Activated naive CD4-positive, alpha-beta T cell treated with anti-CD3 and anti-CD28 coated beads, Interleukin-2, amount 10 ng/mL, durations not matched to agents 7 days and 5 days (primary cell): ENCODE results near the gene CAST.

Source experiments
- CTCF ChIA-PET: fragments of 350-600 bp; sonication (Branson Sonifier 250); formaldehyde crosslinking; loops from one replicate; lab custom pipeline; 2021; ENCODE audit warnings: antibody characterized with exemption; lab: Charles Lee
- DNase-seq: peaks from one replicate; pipeline ENCODE4 v3.0.0-alpha.2; 2020
- H3K27ac Mint-ChIP-seq: one replicate; pipeline ENCODE4 v1.8.0; 2021; ENCODE audit warnings: mild to moderate bottlenecking, moderate library complexity, mixed read lengths
- H3K27me3 Mint-ChIP-seq: one replicate; pipeline ENCODE4 v1.8.0; 2021; ENCODE audit warnings: mild to moderate bottlenecking, mixed read lengths
- H3K36me3 Mint-ChIP-seq: one replicate; pipeline ENCODE4 v1.8.0; 2021; ENCODE audit warnings: mixed read lengths
- H3K4me1 Mint-ChIP-seq: one replicate; pipeline ENCODE4 v1.8.0; 2021; ENCODE audit warnings: mixed read lengths
- H3K4me3 Mint-ChIP-seq: one replicate; pipeline ENCODE4 v1.8.0; 2021; ENCODE audit warnings: mild to moderate bottlenecking, moderate library complexity, mixed read lengths
- H3K9me3 Mint-ChIP-seq: one replicate; pipeline ENCODE4 v1.8.0; 2021; ENCODE audit warnings: mixed read lengths

Gene CAST

DNA sequence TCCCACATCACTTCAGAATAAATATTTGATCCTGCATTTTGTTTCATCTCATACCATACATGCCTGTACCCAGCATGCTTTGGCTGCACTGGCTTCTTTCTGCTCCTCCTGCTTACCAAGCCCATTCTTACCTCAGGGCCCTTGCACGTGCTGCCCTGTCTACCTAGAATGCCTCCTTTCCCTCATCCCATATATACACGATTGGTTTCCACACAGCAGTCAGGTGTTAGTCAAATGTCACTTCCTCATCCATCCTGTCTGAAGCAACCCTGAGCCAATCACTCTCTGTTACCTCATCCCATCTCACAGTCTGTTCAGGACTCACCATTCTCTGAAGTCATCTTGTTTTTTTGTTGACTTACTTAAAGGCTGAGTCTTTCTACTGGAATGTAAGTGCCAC is 30.3 kb downstream of the CAST start:
- no peak for DNase-seq
- Mint-ChIP-seq H3K27me3 (no peaks in the 10 kb centered on the region), H3K36me3 (peaks cover 17% of the 10 kb centered on the region), H3K27ac (no peak overlapping the region), H3K9me3 (no peaks in the 10 kb centered on the region), H3K4me3 (no peak overlapping the region), H3K4me1 (peaks cover 4% of the 10 kb centered on the region)
- CTCF ChIA-PET = no interaction called here

DNA sequence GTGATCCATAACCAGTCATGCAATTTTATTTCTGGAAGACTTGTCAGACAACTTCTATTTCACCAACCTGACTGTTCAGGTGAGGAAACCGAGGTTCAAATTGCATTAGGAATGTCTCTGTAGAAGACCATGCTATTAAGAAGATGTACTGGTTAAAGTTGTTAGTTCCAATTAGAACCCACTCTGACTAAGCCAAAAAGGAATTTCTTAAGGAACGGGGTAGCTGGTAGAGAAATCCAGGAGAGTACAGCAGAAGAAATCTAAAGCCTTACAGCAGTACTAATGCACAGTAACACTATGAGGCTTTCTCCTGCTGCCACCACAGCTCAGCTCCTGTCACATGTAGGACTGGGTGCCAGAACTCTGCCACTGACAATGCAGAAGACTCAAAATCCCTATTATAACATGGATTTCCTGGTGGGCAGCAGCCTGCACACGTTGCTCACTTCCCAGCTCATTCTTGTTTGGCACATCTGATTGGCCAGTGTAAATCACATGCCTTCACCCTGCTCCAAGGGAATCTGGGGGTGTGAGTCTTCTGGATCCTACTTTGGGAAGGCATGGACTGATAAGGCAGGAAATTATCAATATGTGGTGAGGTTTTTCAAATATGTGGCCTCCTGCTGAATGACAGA is 37.1 kb downstream of the CAST start:
- CTCF ChIA-PET = interaction anchor here (1.4 kb wide), 1 partner anchor 15 kb away, joined by 3 read pairs; no protein-coding TSS in a partner anchor
- H3K4me3 Mint-ChIP-seq = no peak overlapping the region
- DNase-seq = no peak
- H3K36me3 Mint-ChIP-seq = peaks cover 21% of the 10 kb centered on the region
- H3K9me3 Mint-ChIP-seq = no peaks in the 10 kb centered on the region
- H3K4me1 Mint-ChIP-seq = peaks cover 28% of the 10 kb centered on the region
- H3K27me3 Mint-ChIP-seq = no peaks in the 10 kb centered on the region
- no peak overlapping the region for H3K27ac Mint-ChIP-seq

- no peaks in the 10 kb centered on the region for H3K27me3 Mint-ChIP-seq
- DNase-seq = peak; percentile 84
- no peaks in the 10 kb centered on the region for H3K9me3 Mint-ChIP-seq
- H3K36me3 Mint-ChIP-seq = peaks cover 10% of the 10 kb centered on the region
- H3K4me3 Mint-ChIP-seq = peak overlapping the region; percentile 77
- CTCF ChIA-PET = interaction anchor here (1.0 to 1.3 kb wide), 2 partner anchors 42 to 89 kb away, joined by 3 to 4 read pairs; no protein-coding TSS in a partner anchor
- peaks cover 43% of the 10 kb centered on the region for H3K4me1 Mint-ChIP-seq
- peak overlapping the region; percentile 92 for H3K27ac Mint-ChIP-seq
Measured at GRCh38 chr5:96702503-96703383, 40.6 kb downstream of the CAST start.

- Mint-ChIP-seq H3K36me3 (peaks cover 5% of the 10 kb centered on the region), H3K4me1 (peaks cover 43% of the 10 kb centered on the region), H3K27me3 (no peaks in the 10 kb centered on the region), H3K4me3 (peak overlapping the region; percentile 77), H3K27ac (peak overlapping the region; percentile 92), H3K9me3 (no peaks in the 10 kb centered on the region)
- CTCF ChIA-PET = interaction anchor here (1.0 to 1.3 kb wide), 2 partner anchors 43 to 90 kb away, joined by 3 to 4 read pairs; no protein-coding TSS in a partner anchor
- DNase-seq = peak; percentile 82
Measured at GRCh38 chr5:96703384-96703920, 41.3 kb downstream of the CAST start.

GRCh38 chr5:96703995-96704394 is 41.8 kb downstream of the CAST start:
- Mint-ChIP-seq H3K4me1 (peaks cover 43% of the 10 kb centered on the region), H3K4me3 (peak overlapping the region; percentile 77), H3K27me3 (no peaks in the 10 kb centered on the region), H3K36me3 (peaks cover 7% of the 10 kb centered on the region), H3K27ac (peak overlapping the region; percentile 92), H3K9me3 (no peaks in the 10 kb centered on the region)
- no peak for DNase-seq
- CTCF ChIA-PET = interaction anchor here (1.3 kb wide), 1 partner anchor 90 kb away, joined by 3 read pairs; no protein-coding TSS in a partner anchor

DNA sequence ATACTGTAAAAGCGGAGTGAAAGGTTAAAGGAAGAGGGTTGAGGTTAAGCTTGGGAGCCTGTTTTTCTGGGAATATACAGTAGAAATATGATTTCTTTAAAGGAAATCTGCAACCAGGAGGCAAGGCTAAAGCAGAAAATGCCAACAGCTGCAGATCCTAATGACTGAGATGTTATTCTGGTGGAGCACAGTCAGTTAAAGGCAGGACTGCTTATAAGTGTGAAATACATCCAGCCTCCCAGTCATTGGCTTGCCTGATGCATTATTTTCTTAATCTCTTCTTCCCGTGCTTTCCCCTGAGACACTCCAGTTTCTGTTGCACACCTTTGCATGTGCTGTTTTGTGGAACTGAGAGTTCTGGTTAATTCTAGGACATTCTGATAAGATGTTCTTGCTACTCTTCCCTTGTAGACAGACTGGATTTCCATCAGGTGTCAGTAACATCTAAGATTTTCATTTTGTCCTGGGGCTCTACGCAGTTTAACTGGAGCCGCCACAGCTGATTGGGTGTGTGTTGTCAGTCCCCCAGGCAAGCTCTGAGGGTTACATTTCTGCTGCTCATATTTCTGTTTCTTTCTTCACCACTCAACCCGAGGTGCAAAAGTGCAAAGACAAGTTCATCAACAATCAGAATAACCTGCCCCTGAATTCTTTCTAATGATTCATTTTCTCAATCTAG is 44.4 kb downstream of the CAST start:
- Mint-ChIP-seq H3K4me1 (peaks cover 35% of the 10 kb centered on the region), H3K27me3 (no peaks in the 10 kb centered on the region), H3K4me3 (no peak overlapping the region), H3K27ac (no peak overlapping the region), H3K9me3 (no peaks in the 10 kb centered on the region), H3K36me3 (peaks cover 10% of the 10 kb centered on the region)
- CTCF ChIA-PET = interaction anchor here (1.2 to 2.2 kb wide), 2 partner anchors 10 to 92 kb away, joined by 3 to 7 read pairs; no protein-coding TSS in a partner anchor
- DNase-seq = no peak

- peaks cover 17% of the 10 kb centered on the region for H3K36me3 Mint-ChIP-seq
- H3K27ac Mint-ChIP-seq = no peak overlapping the region
- DNase-seq = no peak
- H3K4me3 Mint-ChIP-seq = no peak overlapping the region
- H3K4me1 Mint-ChIP-seq = peaks cover 22% of the 10 kb centered on the region
- CTCF ChIA-PET = no interaction called here
- no peaks in the 10 kb centered on the region for H3K9me3 Mint-ChIP-seq
- H3K27me3 Mint-ChIP-seq = no peaks in the 10 kb centered on the region
Measured at GRCh38 chr5:96708600-96708999, 46.4 kb downstream of the CAST start.

DNA sequence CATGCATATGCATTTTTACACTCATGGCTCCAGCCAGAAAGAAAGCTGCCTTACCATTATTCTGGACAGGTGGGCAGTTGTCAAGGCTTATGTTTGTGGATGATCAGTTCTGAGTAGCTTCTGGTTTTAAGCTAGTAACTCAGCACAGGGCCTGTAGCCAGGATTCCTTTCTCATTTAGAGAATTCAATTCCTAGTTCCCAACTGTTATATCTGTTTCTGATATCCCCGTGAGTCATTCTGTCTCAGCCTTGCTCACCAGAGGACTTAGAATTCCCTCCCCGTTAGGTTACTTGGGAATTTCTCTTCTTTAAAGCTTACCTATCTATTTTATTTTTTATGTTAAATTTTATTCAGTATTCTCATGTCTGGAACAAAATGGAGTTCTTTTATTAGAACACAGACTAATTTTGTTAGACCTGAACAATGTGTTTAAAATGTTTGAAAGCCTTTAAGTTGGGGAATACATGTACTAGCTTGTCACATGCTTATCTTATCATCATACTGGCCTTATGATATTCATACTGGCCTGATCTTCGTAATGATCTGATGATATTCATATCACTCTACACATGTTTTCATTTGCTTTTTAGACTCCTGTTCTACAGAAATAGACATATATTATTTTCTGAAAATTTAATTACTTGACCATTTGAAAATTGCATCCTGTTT is 47.1 kb downstream of the CAST start:
- CTCF ChIA-PET = no interaction called here
- H3K4me1 Mint-ChIP-seq = peaks cover 15% of the 10 kb centered on the region
- no peak for DNase-seq
- peaks cover 17% of the 10 kb centered on the region for H3K36me3 Mint-ChIP-seq
- H3K27ac Mint-ChIP-seq = no peak overlapping the region
- H3K4me3 Mint-ChIP-seq = no peak overlapping the region
- H3K9me3 Mint-ChIP-seq = no peaks in the 10 kb centered on the region
- no peaks in the 10 kb centered on the region for H3K27me3 Mint-ChIP-seq

DNA sequence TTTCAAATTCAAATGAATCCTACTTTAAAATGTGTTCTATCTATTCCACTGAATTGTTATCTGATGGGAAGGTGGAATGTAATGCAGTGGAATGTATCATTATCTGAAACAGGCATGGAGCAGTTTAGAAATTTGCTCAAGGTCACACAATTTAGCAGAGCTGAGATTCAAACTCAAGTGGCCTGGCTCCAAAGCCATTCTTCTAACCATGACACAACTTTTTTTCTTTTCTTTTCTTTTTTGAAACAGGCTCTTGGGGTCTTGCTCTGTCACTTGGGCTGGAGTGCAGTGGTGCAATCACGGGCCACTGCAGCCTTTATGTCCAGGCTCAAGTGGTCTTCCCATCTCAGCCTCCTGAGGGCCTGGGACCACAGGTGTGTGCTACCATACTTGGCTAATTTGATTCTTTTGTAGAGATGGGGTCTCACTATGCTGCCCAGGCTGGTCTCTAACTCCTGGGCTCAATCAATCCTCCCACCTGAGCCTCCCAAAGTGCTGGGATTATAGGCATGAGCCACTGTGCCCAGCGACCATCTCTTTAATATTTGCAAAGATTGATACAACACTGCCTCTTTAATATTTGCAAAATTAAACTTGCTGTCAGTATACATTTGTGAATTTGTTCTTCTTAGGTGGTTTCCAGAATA is 50.0 kb downstream of the CAST start:
- Mint-ChIP-seq H3K27ac (no peak overlapping the region), H3K4me1 (peaks cover 19% of the 10 kb centered on the region), H3K27me3 (no peaks in the 10 kb centered on the region), H3K9me3 (no peaks in the 10 kb centered on the region), H3K4me3 (no peak overlapping the region), H3K36me3 (peaks cover 23% of the 10 kb centered on the region)
- DNase-seq = no peak
- CTCF ChIA-PET = no interaction called here

GRCh38 chr5:96714450-96714849 is 52.3 kb downstream of the CAST start:
- Mint-ChIP-seq H3K9me3 (no peaks in the 10 kb centered on the region), H3K4me3 (no peak overlapping the region), H3K27me3 (no peaks in the 10 kb centered on the region), H3K27ac (no peak overlapping the region), H3K36me3 (peaks cover 19% of the 10 kb centered on the region), H3K4me1 (peaks cover 19% of the 10 kb centered on the region)
- no peak for DNase-seq
- CTCF ChIA-PET = interaction anchor here (0.6 to 1.6 kb wide), 3 partner anchors 9 to 119 kb away, joined by 3 to 4 read pairs (median 3); no protein-coding TSS in a partner anchor

DNA sequence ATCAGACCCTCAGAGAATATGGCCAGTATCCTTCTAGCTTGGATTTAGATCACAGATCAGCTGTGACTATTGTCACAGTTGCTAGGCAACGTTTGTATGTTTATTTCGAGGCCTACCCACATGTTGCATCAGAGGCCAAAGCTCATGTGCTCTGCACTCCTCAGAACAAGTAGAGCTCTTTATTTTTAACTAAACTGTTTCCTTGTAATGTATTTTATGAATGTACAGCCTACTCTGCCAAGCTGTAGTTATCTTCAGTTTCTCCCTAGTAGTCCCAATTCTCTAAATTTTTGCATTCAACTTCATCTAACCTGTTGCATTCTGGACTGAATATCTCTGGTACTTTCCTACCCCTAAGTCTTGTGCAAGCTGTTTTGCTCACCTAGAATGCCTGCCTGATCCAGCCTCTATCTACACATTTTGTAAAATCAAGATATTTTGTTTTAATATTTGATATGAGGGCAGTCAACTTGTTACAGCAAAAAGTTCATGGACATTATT is 52.8 kb downstream of the CAST start:
- DNase-seq = peak; percentile 24
- Mint-ChIP-seq H3K27ac (no peak overlapping the region), H3K4me3 (no peak overlapping the region), H3K9me3 (no peaks in the 10 kb centered on the region), H3K4me1 (peaks cover 19% of the 10 kb centered on the region), H3K27me3 (no peaks in the 10 kb centered on the region), H3K36me3 (peaks cover 19% of the 10 kb centered on the region)
- CTCF ChIA-PET = interaction anchor here (1.3 to 1.6 kb wide), 2 partner anchors 9 to 14 kb away, joined by 3 to 4 read pairs; no protein-coding TSS in a partner anchor

DNA sequence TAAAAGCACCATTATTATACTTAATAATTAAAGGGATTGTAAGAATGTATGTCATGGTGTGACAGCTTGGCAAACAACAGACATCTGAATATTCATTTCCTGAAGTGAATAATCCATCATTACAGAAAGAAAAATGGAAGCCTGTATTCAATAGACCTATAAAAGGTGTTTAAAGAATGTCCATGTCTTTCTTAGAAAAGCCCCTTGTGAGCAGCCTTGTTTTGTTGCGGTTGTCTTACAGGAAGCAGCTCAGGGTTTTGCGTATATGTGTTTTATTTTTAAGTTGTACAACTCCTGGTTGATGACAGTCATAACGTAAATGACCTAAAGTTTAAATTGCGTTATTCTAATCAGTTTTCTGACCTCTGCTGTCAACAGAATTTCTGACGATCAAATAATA is 53.8 kb downstream of the CAST start:
- no peak overlapping the region for H3K4me3 Mint-ChIP-seq
- no peak for DNase-seq
- peaks cover 19% of the 10 kb centered on the region for H3K36me3 Mint-ChIP-seq
- no peaks in the 10 kb centered on the region for H3K9me3 Mint-ChIP-seq
- no peak overlapping the region for H3K27ac Mint-ChIP-seq
- peaks cover 19% of the 10 kb centered on the region for H3K4me1 Mint-ChIP-seq
- H3K27me3 Mint-ChIP-seq = no peaks in the 10 kb centered on the region
- CTCF ChIA-PET = no interaction called here

GRCh38 chr5:96716716-96717115 is 54.5 kb downstream of the CAST start:
- H3K4me3 Mint-ChIP-seq = no peak overlapping the region
- no peaks in the 10 kb centered on the region for H3K27me3 Mint-ChIP-seq
- H3K36me3 Mint-ChIP-seq = peaks cover 18% of the 10 kb centered on the region
- peaks cover 19% of the 10 kb centered on the region for H3K4me1 Mint-ChIP-seq
- DNase-seq = no peak
- H3K9me3 Mint-ChIP-seq = no peaks in the 10 kb centered on the region
- no peak overlapping the region for H3K27ac Mint-ChIP-seq
- CTCF ChIA-PET = interaction anchor here (0.6 to 1.0 kb wide), 3 partner anchors 11 to 426 kb away, joined by 3 read pairs; partner anchors contain the start of gene LIX1
